SK-N-SH (cell line): Measurements from ENCODE around the gene HSPB9. TPM values are rescaled to one million over a fixed set of nuclear protein-coding genes. Genes with fewer than 3 reads are reported as not detected.

Experiments
- CTCF ChIA-PET: fragments of 300-600, 350-600 bp; formaldehyde crosslinking; extraction: SDS; loops from one replicate; lab custom pipeline; 2021; lab: Yijun Ruan, JAX
- POLR2A ChIA-PET: fragments of 350-600 bp; sonication (Branson Sonifier 250); formaldehyde crosslinking; extraction: SDS; loops from one replicate; lab custom pipeline; 2020; ENCODE audit warnings: antibody characterized with exemption, inconsistent platforms; lab: Yijun Ruan, JAX
- DNase-seq: peaks from one replicate; pipeline ENCODE4 v3.0.0; 2012
- H2AFZ ChIP-seq: fragments of 200-600 bp; sonication (generic); 2 replicates; pipeline ENCODE4 v1.8.1; 2016; ENCODE audit warnings: antibody characterized with exemption, mild to moderate bottlenecking, low read depth
- H3F3A ChIP-seq: fragments of 200-600 bp; sonication (generic); replicated peaks from 2 replicates; pipeline ENCODE3; 2016; ENCODE audit warnings: antibody characterized with exemption, mild to moderate bottlenecking; ENCODE audit not compliant: insufficient read depth
- H3K27ac ChIP-seq, 2 experiments: fragments of 200-500 bp in 1 of 2; fragments of 200-600 bp in 1 of 2; sonication (Bioruptor generic) in 1 of 2; sonication (generic), shearing (Covaris generic) in 1 of 2; 2 replicates each; pipeline versions ENCODE4 v1.5.1 to v1.6.1; 2014 to 2016; ENCODE audit warnings: low read depth in 2 of 2, inconsistent platforms in 1 of 2, low read length in 1 of 2, mild to moderate bottlenecking in 1 of 2, mixed read lengths in 1 of 2
- H3K27me3 ChIP-seq: fragments of 200-600 bp; sonication (generic), shearing (Covaris generic); 2 replicates; pipeline ENCODE4 v1.6.1; 2016; ENCODE audit warnings: mixed run types; ENCODE audit not compliant: insufficient read depth
- H3K36me3 ChIP-seq, 2 experiments: fragments of 200-500 bp in 1 of 2; fragments of 200-600 bp in 1 of 2; sonication (Bioruptor generic) in 1 of 2; sonication (generic) in 1 of 2; replicated peaks in 1 of 2; 2 replicates each; pipeline versions ENCODE3 to v1.5.1; 2014 to 2016; ENCODE audit warnings: low read length in 1 of 2, mild to moderate bottlenecking in 1 of 2; ENCODE audit not compliant: insufficient read depth in 2 of 2, control insufficient read depth in 1 of 2
- H3K4me1 ChIP-seq, 2 experiments: fragments of 200-500 bp in 1 of 2; fragments of 200-600 bp in 1 of 2; sonication (Bioruptor generic) in 1 of 2; sonication (generic), shearing (Covaris generic) in 1 of 2; 2 replicates each; pipeline versions ENCODE4 v1.5.1 to v1.6.1; 2014 to 2016; ENCODE audit warnings: low read depth in 1 of 2, low read length in 1 of 2, mixed run types in 1 of 2; ENCODE audit not compliant: insufficient read depth in 2 of 2, control insufficient read depth in 1 of 2
- H3K4me2 ChIP-seq: fragments of 200-600 bp; sonication (generic), shearing (Covaris generic); 2 replicates; pipeline ENCODE4 v1.6.1; 2017; ENCODE audit warnings: mixed run types
- H3K4me3 ChIP-seq, 2 experiments: fragments of 200-500 bp in 1 of 2; fragments of 200-600 bp in 1 of 2; sonication (Bioruptor generic) in 1 of 2; sonication (generic), shearing (Covaris generic) in 1 of 2; 2 replicates each; pipeline versions ENCODE4 v1.5.1 to v1.8.1; 2014 to 2016; ENCODE audit warnings: low read depth in 2 of 2, inconsistent platforms in 1 of 2, low read length in 1 of 2, mild to moderate bottlenecking in 1 of 2, mixed read lengths in 1 of 2, moderate library complexity in 1 of 2
- H3K79me2 ChIP-seq: fragments of 200-600 bp; sonication (generic); 2 replicates; pipeline ENCODE4 v1.8.1; 2017; ENCODE audit warnings: mild to moderate bottlenecking; ENCODE audit not compliant: insufficient read depth
- H3K9ac ChIP-seq: fragments of 200-600 bp; sonication (generic); 2 replicates; pipeline ENCODE4 v1.6.1; 2017; ENCODE audit warnings: mixed run types
- H3K9me2 ChIP-seq: fragments of 200-600 bp; sonication (generic); 2 replicates; pipeline ENCODE4 v1.6.1; 2017; ENCODE audit warnings: mixed run types
- H3K9me3 ChIP-seq: fragments of 200-600 bp; sonication (generic); 2 replicates; pipeline ENCODE4 v1.6.1; 2017; ENCODE audit warnings: mixed run types, mild to moderate bottlenecking, moderate library complexity
- H4K20me1 ChIP-seq: fragments of 200-600 bp; sonication (generic); 2 replicates; pipeline ENCODE4 v1.6.1; 2017; ENCODE audit warnings: mild to moderate bottlenecking, mixed run types; ENCODE audit not compliant: insufficient read depth
- CHD2 ChIP-seq: fragments of 150-350 bp; IDR thresholded peaks from 2 replicates; pipeline ENCODE4 v1.6.1; 2018; ENCODE audit warnings: low read length; ENCODE audit not compliant: partially characterized antibody
- EZH2phosphoT487 ChIP-seq: fragments of 200-600 bp; sonication (generic); IDR thresholded peaks from 2 replicates; pipeline ENCODE4 v1.6.1; 2017; ENCODE audit warnings: low read depth, mixed run types, mild to moderate bottlenecking, antibody characterized with exemption, moderate library complexity, borderline replicate concordance
- FOXM1 ChIP-seq: IDR thresholded peaks from 2 replicates; pipeline ENCODE4 v1.4.0; 2012; ENCODE audit warnings: low read depth, mild to moderate bottlenecking
- IRF3 ChIP-seq: fragments of 150-350 bp; IDR thresholded peaks from 2 replicates; pipeline ENCODE4 v1.6.1; 2016; ENCODE audit warnings: mild to moderate bottlenecking, low read depth, low read length
- NRF1 ChIP-seq: IDR thresholded peaks from 2 replicates; pipeline ENCODE4 v1.6.1; 2012; ENCODE audit warnings: low read depth, mild to moderate bottlenecking, low read length
- RAD21 ChIP-seq: IDR thresholded peaks from 2 replicates; pipeline ENCODE4 v1.6.1; 2012; ENCODE audit warnings: mild to moderate bottlenecking, low read length
- RCOR1 ChIP-seq: fragments of 150-350 bp; IDR thresholded peaks from 2 replicates; pipeline ENCODE4 v1.6.1; 2017; ENCODE audit warnings: antibody characterized with exemption, low read length
- YY1 ChIP-seq: IDR thresholded peaks from 2 replicates; pipeline ENCODE4 v1.4.0; 2012; ENCODE audit warnings: low read depth, mild to moderate bottlenecking
- WGBS: methylation state at CpG from one replicate; pipeline ENCODE4 v1.1.6; 2017; ENCODE audit warnings: low lambda C conversion rate; 5-methylcytosine and 5-hydroxymethylcytosine counted together
- polyA plus RNA-seq, 3 experiments: library from polyadenylated mRNA; depleted of rRNA; stranded (reverse); fragments of >200 nt; gene quantifications; 2 replicates each; pipeline ENCODE4 v1.2.3, GENCODE V29; 2012
- TF ChIP-seq, protein P1 (sequence below): IDR thresholded peaks from 2 replicates; pipeline ENCODE4 v1.4.0; 2012; ENCODE audit warnings: low read depth
- TF ChIP-seq, protein P2 (sequence below): fragments of 200-600 bp; sonication (generic); IDR thresholded peaks from 2 replicates; pipeline ENCODE4 v1.6.1; 2017; ENCODE audit warnings: antibody characterized with exemption, mild to moderate bottlenecking, moderate library complexity

Gene HSPB9
- polyA plus RNA-seq, 1 of the 3 experiments (the other 2 are of a cell fraction) = 0.05 TPM

- 71% methylated on average over 24 of the region's 51 CpGs for WGBS
- POLR2A ChIA-PET = interaction anchor here (0.5 to 0.9 kb wide), 3 partner anchors 32 to 122 kb away, joined by 3 to 4 read pairs (median 3); no protein-coding TSS in a partner anchor
- Histone ChIP-seq H3F3A (no peaks in the 10 kb centered on the region), H3K79me2 (no peaks in the 10 kb centered on the region), H3K36me3 (no peaks in the 10 kb centered on the region), H3K27me3 (no peaks in the 10 kb centered on the region), H3K9me2 (no peaks in the 10 kb centered on the region), H3K9ac (no peak overlapping the region), H3K4me1 (peaks cover 0 to 11% of the 10 kb centered on the region in 2 experiments; a peak in 1 of 4 replicates), H3K4me3 (peak overlapping the region; percentile 41 to 59), H3K9me3 (no peaks in the 10 kb centered on the region), H2AFZ (peak overlapping the region; percentile 86; the same call in 1 of the 2 replicates), H3K27ac (no peak overlapping the region), H4K20me1 (no peaks in the 10 kb centered on the region), H3K4me2 (peak overlapping the region; percentile 87)
- CTCF ChIA-PET = interaction anchor here (1.3 to 29.9 kb wide), 7 partner anchors 8 to 148 kb away, joined by 3 to 496 read pairs (median 6); partner anchors contain the start of genes DNAJC7, NKIRAS2 and ZNF385C
- TF ChIP-seq RCOR1 (no peak), FOXM1 (no peak)
- TF ChIP-seq, protein P1, sequence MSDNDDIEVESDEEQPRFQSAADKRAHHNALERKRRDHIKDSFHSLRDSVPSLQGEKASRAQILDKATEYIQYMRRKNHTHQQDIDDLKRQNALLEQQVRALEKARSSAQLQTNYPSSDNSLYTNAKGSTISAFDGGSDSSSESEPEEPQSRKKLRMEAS = no peak
- TF ChIP-seq, protein P2, sequence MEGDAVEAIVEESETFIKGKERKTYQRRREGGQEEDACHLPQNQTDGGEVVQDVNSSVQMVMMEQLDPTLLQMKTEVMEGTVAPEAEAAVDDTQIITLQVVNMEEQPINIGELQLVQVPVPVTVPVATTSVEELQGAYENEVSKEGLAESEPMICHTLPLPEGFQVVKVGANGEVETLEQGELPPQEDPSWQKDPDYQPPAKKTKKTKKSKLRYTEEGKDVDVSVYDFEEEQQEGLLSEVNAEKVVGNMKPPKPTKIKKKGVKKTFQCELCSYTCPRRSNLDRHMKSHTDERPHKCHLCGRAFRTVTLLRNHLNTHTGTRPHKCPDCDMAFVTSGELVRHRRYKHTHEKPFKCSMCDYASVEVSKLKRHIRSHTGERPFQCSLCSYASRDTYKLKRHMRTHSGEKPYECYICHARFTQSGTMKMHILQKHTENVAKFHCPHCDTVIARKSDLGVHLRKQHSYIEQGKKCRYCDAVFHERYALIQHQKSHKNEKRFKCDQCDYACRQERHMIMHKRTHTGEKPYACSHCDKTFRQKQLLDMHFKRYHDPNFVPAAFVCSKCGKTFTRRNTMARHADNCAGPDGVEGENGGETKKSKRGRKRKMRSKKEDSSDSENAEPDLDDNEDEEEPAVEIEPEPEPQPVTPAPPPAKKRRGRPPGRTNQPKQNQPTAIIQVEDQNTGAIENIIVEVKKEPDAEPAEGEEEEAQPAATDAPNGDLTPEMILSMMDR = no peak
- DNase-seq = peak; percentile 100
Measured at GRCh38 chr17:42107597-42108576, 14.7 kb upstream of the HSPB9 start.

DNA sequence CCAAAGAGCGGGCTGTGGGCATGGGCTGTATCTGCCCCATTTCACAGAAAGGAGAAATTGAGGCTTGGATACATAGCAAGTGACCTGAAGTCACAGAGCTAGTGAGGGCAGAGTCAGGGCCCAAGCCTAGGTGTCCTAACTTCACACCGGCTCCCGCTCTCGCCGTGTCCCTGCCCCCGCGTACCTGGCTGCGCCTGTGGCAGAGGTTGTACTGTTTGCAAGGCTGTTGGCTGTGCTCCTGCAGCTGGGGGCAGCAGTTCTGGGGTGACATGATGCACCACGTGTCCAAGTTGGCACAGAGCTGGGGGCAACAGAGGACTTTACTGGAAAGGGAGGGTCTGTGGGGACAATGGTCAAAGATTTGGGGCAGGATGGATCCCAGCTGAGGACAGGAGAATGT, 13.5 kb upstream of the HSPB9 start:
- Histone ChIP-seq H3K4me3 (no peak overlapping the region), H3K9me2 (no peaks in the 10 kb centered on the region), H3K27me3 (no peaks in the 10 kb centered on the region), H3K36me3 (peaks cover 0 to 8% of the 10 kb centered on the region in 2 experiments), H3K4me1 (peaks cover 0 to 11% of the 10 kb centered on the region in 2 experiments; a peak in 1 of 4 replicates), H3K79me2 (no peaks in the 10 kb centered on the region), H4K20me1 (no peaks in the 10 kb centered on the region), H3K27ac (no peak overlapping the region), H3K9ac (no peak overlapping the region), H3K4me2 (no peak overlapping the region), H2AFZ (no peak overlapping the region), H3K9me3 (no peaks in the 10 kb centered on the region), H3F3A (no peaks in the 10 kb centered on the region)
- DNase-seq = no peak
- TF ChIP-seq IRF3 = no peak
- TF ChIP-seq EZH2phosphoT487 = no peak
- TF ChIP-seq, protein P2 = no peak
- no peak for TF ChIP-seq NRF1
- TF ChIP-seq YY1 = no peak
- TF ChIP-seq RAD21 = no peak
- TF ChIP-seq CHD2 = no peak
- TF ChIP-seq RCOR1 = no peak
- CTCF ChIA-PET = interaction anchor here (1.5 to 29.9 kb wide), 6 partner anchors 8 to 149 kb away, joined by 3 to 496 read pairs (median 23); partner anchors contain the start of genes DNAJC7, NKIRAS2 and ZNF385C
- 89% methylated on average over 5 of the region's 9 CpGs for WGBS
- POLR2A ChIA-PET = interaction anchor here (1.2 kb wide), 1 partner anchor 12 kb away, joined by 3 read pairs; the partner anchor contains the start of gene KAT2A
